ENCODE measurements around the gene GPRIN3.

The GPRIN3 gene

GRCh38 chr4:89290727-89291516 lies 16.7 kb downstream of the GPRIN3 start:
- DNase-seq: no peak

- no peak for DNase-seq
Measured at GRCh38 chr4:89289312-89289711, 18.3 kb downstream of the GPRIN3 start.

- no peak for DNase-seq
Measured at GRCh38 chr4:89288430-89288829, 19.2 kb downstream of the GPRIN3 start.

- no peak for DNase-seq
Measured at GRCh38 chr4:89287945-89288344, 19.7 kb downstream of the GPRIN3 start.

GRCh38 chr4:89285745-89286144 lies 21.9 kb downstream of the GPRIN3 start:
- DNase-seq: no peak

DNA sequence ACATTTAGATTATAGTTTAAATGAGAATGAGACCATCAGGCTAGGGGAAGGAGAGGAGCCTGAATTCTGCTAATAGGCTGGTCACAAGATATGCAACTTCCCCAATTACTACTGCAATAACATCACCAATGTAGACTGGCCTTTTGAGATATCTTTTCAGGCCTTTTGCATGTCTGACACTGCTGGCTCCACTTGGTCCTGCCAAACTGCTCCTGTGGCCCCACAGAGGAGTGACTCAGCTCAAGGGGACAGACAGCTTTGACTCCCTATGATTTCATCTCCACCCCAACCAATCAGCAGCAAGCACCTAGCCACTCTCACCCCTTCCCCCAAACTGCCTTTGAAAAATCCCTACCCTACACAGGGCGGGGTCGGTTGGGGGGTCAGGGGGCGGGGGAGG lies 22.8 kb downstream of the GPRIN3 start:
- DNase-seq: no peak

GRCh38 chr4:89284020-89284424 lies 23.6 kb downstream of the GPRIN3 start:
- DNase-seq: no peak

- DNase-seq: no peak
Measured at GRCh38 chr4:89283226-89284009, 24.2 kb downstream of the GPRIN3 start.

DNA sequence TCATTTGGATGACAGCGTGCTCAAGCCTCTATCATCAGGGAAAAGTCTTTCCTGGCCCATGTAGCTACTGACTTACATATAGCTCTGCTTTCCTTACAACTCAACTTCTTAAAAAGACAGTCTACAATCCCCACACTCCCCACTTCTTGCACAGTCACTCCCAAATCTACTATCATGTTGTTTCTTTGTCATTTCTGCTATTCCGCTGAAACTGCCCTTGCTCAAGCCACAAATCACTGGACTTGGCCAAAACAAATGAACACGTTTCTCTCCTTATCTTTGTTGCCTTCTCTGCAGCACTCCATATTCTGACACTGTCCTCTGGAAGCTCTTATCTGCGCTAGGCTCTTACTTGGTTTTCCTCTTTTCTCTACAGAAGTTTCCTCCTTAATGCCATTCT lies 28.2 kb downstream of the GPRIN3 start:
- no peak for DNase-seq

- DNase-seq: no peak
Measured at GRCh38 chr4:89277412-89277811, 30.2 kb downstream of the GPRIN3 start.

DNA sequence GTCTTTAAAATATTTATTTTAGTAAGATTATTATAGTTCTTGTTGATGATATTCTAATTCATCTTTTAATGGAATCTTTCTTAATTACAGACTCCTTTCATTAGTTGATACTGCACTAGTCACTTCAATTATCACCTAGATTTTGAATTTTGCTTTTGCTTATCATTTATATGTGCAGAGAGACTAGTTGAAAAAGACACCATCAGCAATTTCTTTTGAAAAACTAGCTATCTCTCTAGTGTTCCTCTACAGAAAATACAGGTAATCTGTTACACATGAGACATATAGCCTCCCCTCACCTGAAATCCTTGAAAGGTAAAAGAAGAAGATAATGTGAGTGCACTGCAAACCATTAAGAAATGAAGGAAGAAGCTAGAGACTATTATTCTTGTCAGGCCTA lies 31.3 kb downstream of the GPRIN3 start:
- DNase-seq: no peak

DNA sequence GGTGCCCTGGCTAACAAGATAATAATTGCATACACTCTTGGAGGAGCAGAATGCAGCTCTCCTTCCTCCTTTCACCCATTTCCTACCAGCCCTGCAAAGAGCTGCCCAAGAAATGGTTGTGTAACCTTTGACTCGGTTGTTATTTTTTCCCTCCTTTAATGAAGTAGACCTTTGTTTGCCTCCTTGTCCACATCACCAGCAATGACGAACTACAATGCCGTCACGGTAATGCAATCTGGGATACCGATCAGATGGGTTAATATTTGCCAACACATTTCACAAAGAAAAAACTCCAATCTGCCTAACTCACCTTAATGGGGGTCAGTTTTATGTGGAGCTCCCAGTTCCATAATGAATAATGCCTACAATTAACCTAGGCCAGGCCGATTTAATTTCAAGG lies 32.0 kb downstream of the GPRIN3 start:
- no peak for DNase-seq

DNA sequence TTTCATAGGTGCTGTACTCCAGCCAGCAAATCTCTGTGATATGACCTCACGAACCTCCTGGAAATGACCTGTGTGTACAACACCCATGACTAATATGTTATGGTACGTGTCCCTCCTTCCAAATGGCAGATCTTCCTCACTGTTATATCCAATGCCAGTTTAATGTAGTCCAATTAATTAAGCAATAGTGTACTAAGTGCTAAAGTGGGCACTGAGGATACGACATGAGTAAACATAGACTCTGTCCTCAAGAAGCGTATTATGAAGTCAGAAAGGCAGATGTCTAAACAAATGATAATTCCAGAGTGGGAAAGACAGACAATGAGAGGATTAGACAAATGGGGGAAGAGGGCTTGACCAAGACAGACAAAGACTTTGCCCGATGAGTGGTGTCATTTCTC lies 33.9 kb downstream of the GPRIN3 start:
- no peak for DNase-seq

GRCh38 chr4:89270792-89271191 lies 36.8 kb downstream of the GPRIN3 start:
- no peak for DNase-seq

GRCh38 chr4:89269121-89269666 lies 38.4 kb downstream of the GPRIN3 start:
- DNase-seq: no peak

DNA sequence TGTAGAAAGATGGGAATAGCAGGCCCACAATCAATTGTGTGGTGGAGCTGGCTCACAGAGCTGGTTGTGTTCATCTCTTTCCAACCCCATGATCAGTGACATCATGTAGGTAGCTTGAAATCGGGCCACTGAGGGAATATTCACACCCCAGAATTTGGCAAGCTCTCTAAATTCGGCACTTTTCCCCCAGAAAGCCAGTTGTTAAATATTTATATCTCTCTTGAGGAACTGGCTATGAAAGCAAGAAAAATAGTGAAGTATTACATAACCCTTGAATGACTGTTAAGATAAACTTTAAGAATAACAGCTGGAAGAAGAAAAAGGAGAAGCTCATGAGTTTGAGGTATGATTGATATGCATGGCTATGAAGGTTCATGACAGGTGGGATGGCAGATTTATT lies 38.9 kb downstream of the GPRIN3 start:
- no peak for DNase-seq

DNA sequence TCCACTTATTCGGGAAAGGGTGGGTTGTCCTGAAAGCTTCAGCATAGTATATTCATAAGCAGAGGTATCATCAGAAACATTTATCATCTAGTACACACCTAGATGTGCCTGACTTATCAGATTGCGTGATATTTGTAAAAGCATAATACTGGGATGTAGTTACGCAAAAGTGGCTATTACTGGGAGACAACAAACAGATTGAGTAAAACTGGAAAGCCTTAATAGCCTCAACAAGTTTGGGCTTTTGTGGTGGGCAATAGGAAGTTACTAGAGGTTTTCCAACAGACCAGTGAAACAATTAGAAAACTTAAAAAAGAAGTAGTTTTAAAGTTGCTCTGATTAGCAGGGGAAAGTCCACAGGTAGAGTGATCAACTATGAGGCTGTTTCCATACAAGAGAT lies 39.8 kb downstream of the GPRIN3 start:
- DNase-seq: no peak

- no peak for DNase-seq
Measured at GRCh38 chr4:89267392-89267791, 40.2 kb downstream of the GPRIN3 start.

GRCh38 chr4:89266128-89266527 lies 41.5 kb downstream of the GPRIN3 start:
- no peak for DNase-seq

DNA sequence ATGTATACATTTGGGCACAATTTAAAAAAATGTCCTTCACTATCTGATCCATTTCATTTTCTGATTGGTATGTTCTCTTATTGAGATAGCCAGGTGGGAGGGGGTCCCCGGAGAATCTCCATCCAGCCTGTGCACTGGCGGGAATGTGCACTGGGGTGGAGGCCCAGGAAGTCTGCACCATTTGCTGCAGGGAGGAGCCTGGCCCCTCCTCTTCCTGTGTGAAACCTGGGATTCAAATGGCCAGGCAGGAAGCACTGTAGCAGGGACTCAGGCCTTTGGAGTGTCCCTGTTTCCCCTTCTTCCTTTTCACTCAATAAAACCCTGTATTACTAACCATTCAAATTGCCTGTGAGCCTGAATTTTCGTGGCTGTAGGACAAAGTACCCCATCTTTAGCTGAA lies 44.3 kb downstream of the GPRIN3 start:
- no peak for DNase-seq

- peak in 11 of 56 donors; percentile 3 to 57 (median 18) for DNase-seq
Measured at GRCh38 chr4:89259301-89260028, 48.1 kb downstream of the GPRIN3 start.

- DNase-seq: no peak
Measured at GRCh38 chr4:89258506-89258905, 49.1 kb downstream of the GPRIN3 start.
